Measurements from ENCODE around the gene IPO11.

IPO11 gene

GRCh38 chr5:62560786-62561185, 148.2 kb downstream of the IPO11 start:
- TF ChIP-seq ZFP30 (CRISPR knock-in tag; IDR thresholded peaks at IDR 0.05) (no peak), OSR1 (CRISPR knock-in tag; IDR thresholded peaks at IDR 0.05) (no peak), ESRRG (CRISPR knock-in tag; IDR thresholded peaks at IDR 0.05) (no peak), PPARA (CRISPR knock-in tag; IDR thresholded peaks at IDR 0.05; ENCODE audit: borderline replicate concordance) (no peak), ZNF8 (CRISPR knock-in tag; IDR thresholded peaks at IDR 0.05) (no peak), TCF4 (CRISPR knock-in tag; IDR thresholded peaks at IDR 0.05; ENCODE audit: borderline replicate concordance) (peak; percentile 49; the same call in 1 of the 2 replicates), ARNTL (CRISPR knock-in tag; IDR thresholded peaks at IDR 0.05; ENCODE audit: borderline replicate concordance, low read depth) (no peak), ZNF70 (CRISPR knock-in tag; IDR thresholded peaks at IDR 0.05) (no peak), ZFP3 (CRISPR knock-in tag; IDR thresholded peaks at IDR 0.05) (no peak), CREB5 (CRISPR knock-in tag; IDR thresholded peaks at IDR 0.05; ENCODE audit: low read depth) (peak; percentile 83), BACH2 (CRISPR knock-in tag; IDR thresholded peaks at IDR 0.05; ENCODE audit: borderline replicate concordance) (no peak), PATZ1 (CRISPR knock-in tag; IDR thresholded peaks at IDR 0.05; ENCODE audit: borderline replicate concordance) (peak; percentile 86), CSDC2 (CRISPR knock-in tag; IDR thresholded peaks at IDR 0.05) (no peak), GLIS3 (CRISPR knock-in tag; IDR thresholded peaks at IDR 0.05) (no peak), TOX (CRISPR knock-in tag; IDR thresholded peaks at IDR 0.05; ENCODE audit: borderline replicate concordance) (no peak), CSRNP3 (CRISPR knock-in tag; IDR thresholded peaks at IDR 0.05) (peak; percentile 56; the same call in 1 of the 2 replicates), RARB (CRISPR knock-in tag; IDR thresholded peaks at IDR 0.05) (no peak), ISL1 (CRISPR knock-in tag; IDR thresholded peaks at IDR 0.05) (peak; percentile 95), ZC3H10 (CRISPR knock-in tag; IDR thresholded peaks at IDR 0.05) (peak; percentile 95)
- TF ChIP-seq, protein P1, sequence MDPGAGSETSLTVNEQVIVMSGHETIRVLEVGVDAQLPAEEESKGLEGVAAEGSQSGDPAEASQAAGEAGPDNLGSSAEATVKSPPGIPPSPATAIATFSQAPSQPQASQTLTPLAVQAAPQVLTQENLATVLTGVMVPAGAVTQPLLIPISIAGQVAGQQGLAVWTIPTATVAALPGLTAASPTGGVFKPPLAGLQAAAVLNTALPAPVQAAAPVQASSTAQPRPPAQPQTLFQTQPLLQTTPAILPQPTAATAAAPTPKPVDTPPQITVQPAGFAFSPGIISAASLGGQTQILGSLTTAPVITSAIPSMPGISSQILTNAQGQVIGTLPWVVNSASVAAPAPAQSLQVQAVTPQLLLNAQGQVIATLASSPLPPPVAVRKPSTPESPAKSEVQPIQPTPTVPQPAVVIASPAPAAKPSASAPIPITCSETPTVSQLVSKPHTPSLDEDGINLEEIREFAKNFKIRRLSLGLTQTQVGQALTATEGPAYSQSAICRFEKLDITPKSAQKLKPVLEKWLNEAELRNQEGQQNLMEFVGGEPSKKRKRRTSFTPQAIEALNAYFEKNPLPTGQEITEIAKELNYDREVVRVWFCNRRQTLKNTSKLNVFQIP (CRISPR knock-in tag; IDR thresholded peaks at IDR 0.05; ENCODE audit: borderline replicate concordance, low read depth) = no peak
- ATAC-seq = peak; percentile 85

DNA sequence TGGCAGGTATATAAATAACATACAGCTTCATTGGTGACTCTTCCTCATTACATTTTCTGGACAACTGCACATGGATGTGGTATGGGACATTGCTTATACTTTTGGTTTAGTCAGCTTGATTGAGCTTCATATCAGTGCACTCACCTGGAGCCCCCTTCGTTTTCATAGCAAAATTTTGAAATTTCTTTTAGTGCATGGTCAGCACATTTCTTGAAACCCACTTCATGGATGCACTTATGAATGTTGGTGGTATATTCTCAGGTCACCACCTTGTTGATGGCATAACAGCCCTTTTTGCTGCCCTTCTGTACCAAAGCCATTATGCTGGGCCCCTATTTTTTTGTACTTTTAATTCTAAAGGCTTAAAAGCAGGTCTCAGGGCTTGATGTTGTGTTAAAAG, 149.3 kb downstream of the IPO11 start:
- no peak for TF ChIP-seq ZFP3 (CRISPR knock-in tag; IDR thresholded peaks at IDR 0.05)
- no peak for TF ChIP-seq ZNF70 (CRISPR knock-in tag; IDR thresholded peaks at IDR 0.05)
- TF ChIP-seq ESRRG (CRISPR knock-in tag; IDR thresholded peaks at IDR 0.05) = no peak
- TF ChIP-seq SNAI2 (CRISPR knock-in tag; IDR thresholded peaks at IDR 0.05) = no peak
- no peak for TF ChIP-seq ZC3H10 (CRISPR knock-in tag; IDR thresholded peaks at IDR 0.05)
- TF ChIP-seq ZNF565 (CRISPR knock-in tag; conservative IDR thresholded peaks at IDR 0.05; ENCODE audit: low read depth) = no peak
- no peak for TF ChIP-seq OSR1 (CRISPR knock-in tag; IDR thresholded peaks at IDR 0.05)
- TF ChIP-seq RARB (CRISPR knock-in tag; IDR thresholded peaks at IDR 0.05) = no peak
- no peak for TF ChIP-seq ISL1 (CRISPR knock-in tag; IDR thresholded peaks at IDR 0.05)
- no peak for TF ChIP-seq TCF4 (CRISPR knock-in tag; IDR thresholded peaks at IDR 0.05; ENCODE audit: borderline replicate concordance)
- TF ChIP-seq CREB5 (CRISPR knock-in tag; IDR thresholded peaks at IDR 0.05; ENCODE audit: low read depth) = no peak
- no peak for TF ChIP-seq GLIS3 (CRISPR knock-in tag; IDR thresholded peaks at IDR 0.05)
- TF ChIP-seq CSDC2 (CRISPR knock-in tag; IDR thresholded peaks at IDR 0.05) = no peak
- ATAC-seq = no peak

GRCh38 chr5:62562867-62563266, 150.3 kb downstream of the IPO11 start:
- ATAC-seq = no peak
- TF ChIP-seq ZNF8 (CRISPR knock-in tag; IDR thresholded peaks at IDR 0.05) (no peak), ISL1 (CRISPR knock-in tag; IDR thresholded peaks at IDR 0.05) (0 out of 2 replicates have a peak, but pooled peaks have one; percentile 27)
